D341Med (cell line): ENCODE data around the gene EPHA2.
"Not testable (repeated sequence)": the region's sequence is repeated elsewhere in the genome, so short reads cannot be mapped to it uniquely, and the experiment has no call there.

Source experiments
- DNase-seq: peaks from one replicate; pipeline ENCODE4 v3.0.0; 2012; ENCODE audit warnings: low spot score

Gene EPHA2

GRCh38 chr1:16167331-16168143, 11.7 kb upstream of the EPHA2 start:
- DNase-seq: no peak

- DNase-seq: no peak
Observed at GRCh38 chr1:16166117-16166516, 10.2 kb upstream of the EPHA2 start.

- no peak for DNase-seq
Observed at GRCh38 chr1:16165548-16165947, 9.7 kb upstream of the EPHA2 start.

- DNase-seq: no peak
Observed at GRCh38 chr1:16165073-16165364, 9.2 kb upstream of the EPHA2 start.

GRCh38 chr1:16164213-16165072, 8.6 kb upstream of the EPHA2 start:
- DNase-seq: peak; percentile 59

GRCh38 chr1:16163608-16164212, 7.8 kb upstream of the EPHA2 start:
- not testable (repeated sequence) for DNase-seq

- no peak for DNase-seq
Observed at GRCh38 chr1:16162163-16162822, 6.4 kb upstream of the EPHA2 start.

GRCh38 chr1:16161717-16162116, 5.8 kb upstream of the EPHA2 start:
- no peak for DNase-seq

- DNase-seq: no peak
Observed at GRCh38 chr1:16158993-16159831, 3.3 kb upstream of the EPHA2 start.

- DNase-seq: no peak
Observed at GRCh38 chr1:16158025-16158424, 2.2 kb upstream of the EPHA2 start.

GRCh38 chr1:16156848-16157495, 1.1 kb upstream of the EPHA2 start:
- no peak for DNase-seq

GRCh38 chr1:16153999-16154673, 1.7 kb downstream of the EPHA2 start:
- DNase-seq: no peak

GRCh38 chr1:16153096-16153998, 2.5 kb downstream of the EPHA2 start:
- DNase-seq: peak; percentile 63

GRCh38 chr1:16152481-16153087, 3.3 kb downstream of the EPHA2 start:
- peak; percentile 70 for DNase-seq

- DNase-seq: no peak
Observed at GRCh38 chr1:16151995-16152384, 3.9 kb downstream of the EPHA2 start.

- DNase-seq: no peak
Observed at GRCh38 chr1:16151196-16151994, 4.5 kb downstream of the EPHA2 start.

GRCh38 chr1:16150508-16150907, 5.4 kb downstream of the EPHA2 start:
- DNase-seq: no peak
